HG03095 (cell line): ENCODE measurements around the gene NMUR2.

Source experiments
- ATAC-seq: cut with Tn5 transposase; IDR thresholded peaks from one replicate; pipeline ENCODE4 v1.9.1; 2021; ENCODE audit warnings: moderate library complexity; ENCODE audit not compliant: unreplicated experiment

NMUR2 gene

GRCh38 chr5:152372875-152373274, 32.2 kb downstream of the NMUR2 start:
- no peak for ATAC-seq

GRCh38 chr5:152369298-152369697, 35.8 kb downstream of the NMUR2 start:
- ATAC-seq, result no peak

- no peak for ATAC-seq
These were observed 37.5 kb downstream of the NMUR2 start for GRCh38 chr5:152367554-152367953.

DNA sequence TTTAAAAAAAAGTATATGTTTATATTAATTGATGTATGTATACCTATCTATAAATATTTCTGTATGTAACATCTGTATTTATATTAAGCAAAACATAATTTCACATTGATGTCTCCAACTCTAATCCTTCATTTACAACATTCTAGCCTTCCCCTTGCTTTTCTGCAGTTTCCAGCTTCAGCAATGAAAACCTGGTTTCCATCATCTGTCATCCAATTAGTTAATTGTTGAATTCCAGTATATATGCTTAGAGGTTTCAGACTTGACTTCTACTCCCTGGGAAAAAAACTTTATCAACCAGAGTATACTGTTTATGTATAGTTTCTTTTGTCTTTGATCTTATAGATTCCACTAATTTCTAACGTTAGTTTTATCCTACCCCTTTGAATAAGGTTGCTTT, 38.4 kb downstream of the NMUR2 start:
- ATAC-seq, result no peak

DNA sequence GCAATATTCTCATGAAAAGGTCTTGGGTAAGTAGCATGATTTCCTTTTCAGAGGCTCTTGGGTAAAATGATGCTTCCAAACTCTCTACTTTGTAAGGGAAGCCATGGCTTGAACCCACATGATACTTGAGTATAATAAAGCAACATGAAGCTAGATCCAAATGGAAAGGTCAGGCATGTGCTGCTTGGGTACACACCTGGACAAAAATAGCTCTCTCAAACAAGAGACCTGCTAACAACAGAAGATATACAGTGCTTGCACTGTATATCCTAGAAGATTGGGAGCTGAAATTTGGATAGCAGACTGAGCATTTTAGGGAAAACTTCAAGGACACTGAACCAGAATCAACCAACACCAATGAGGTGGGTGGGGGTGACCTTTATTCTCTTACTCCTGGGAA, 40.2 kb downstream of the NMUR2 start:
- ATAC-seq, result no peak

GRCh38 chr5:152364172-152364571, 40.9 kb downstream of the NMUR2 start:
- ATAC-seq, result no peak

GRCh38 chr5:152358861-152359568, 46.1 kb downstream of the NMUR2 start:
- ATAC-seq, result no peak

DNA sequence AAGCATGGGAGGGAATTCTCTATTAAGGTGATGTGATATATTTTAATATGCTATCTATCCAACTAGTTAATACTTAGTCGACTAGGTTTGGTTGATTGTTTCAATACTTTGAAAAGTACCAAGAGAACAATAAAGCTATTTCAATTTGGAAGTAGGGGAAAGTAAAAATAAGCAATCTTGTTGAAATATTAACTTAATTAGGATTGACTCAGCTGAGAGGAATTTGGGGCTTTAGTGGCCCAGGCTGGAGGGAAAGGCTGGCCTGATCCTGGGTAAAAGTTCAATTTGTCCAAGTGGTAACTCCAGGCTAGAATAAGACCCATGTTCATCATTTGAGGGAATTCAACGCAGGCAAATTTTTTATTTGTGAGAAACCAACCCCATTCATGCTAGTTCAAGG, 48.6 kb downstream of the NMUR2 start:
- ATAC-seq, result no peak

DNA sequence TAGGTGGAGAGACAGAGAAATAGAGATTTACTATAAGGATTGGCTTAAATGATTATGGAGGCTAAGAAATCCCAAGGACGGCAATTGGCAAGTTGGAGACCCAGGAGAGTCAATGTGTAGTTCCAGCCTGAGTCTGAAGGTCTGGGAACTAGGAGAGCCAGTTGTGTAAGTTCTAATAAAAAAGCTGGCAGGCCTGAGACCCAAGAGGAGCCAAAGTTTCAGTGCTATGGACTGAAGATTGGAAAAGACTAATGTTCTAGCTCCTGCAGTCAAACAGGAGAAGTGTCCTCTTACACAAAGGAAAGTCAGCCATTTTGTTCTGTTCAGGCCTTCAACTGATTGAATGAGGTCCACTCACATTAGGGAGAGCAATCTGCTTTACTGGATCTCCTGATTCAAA, 50.0 kb downstream of the NMUR2 start:
- ATAC-seq, result no peak

- no peak for ATAC-seq
These were observed 52.1 kb downstream of the NMUR2 start for GRCh38 chr5:152353001-152353400.

DNA sequence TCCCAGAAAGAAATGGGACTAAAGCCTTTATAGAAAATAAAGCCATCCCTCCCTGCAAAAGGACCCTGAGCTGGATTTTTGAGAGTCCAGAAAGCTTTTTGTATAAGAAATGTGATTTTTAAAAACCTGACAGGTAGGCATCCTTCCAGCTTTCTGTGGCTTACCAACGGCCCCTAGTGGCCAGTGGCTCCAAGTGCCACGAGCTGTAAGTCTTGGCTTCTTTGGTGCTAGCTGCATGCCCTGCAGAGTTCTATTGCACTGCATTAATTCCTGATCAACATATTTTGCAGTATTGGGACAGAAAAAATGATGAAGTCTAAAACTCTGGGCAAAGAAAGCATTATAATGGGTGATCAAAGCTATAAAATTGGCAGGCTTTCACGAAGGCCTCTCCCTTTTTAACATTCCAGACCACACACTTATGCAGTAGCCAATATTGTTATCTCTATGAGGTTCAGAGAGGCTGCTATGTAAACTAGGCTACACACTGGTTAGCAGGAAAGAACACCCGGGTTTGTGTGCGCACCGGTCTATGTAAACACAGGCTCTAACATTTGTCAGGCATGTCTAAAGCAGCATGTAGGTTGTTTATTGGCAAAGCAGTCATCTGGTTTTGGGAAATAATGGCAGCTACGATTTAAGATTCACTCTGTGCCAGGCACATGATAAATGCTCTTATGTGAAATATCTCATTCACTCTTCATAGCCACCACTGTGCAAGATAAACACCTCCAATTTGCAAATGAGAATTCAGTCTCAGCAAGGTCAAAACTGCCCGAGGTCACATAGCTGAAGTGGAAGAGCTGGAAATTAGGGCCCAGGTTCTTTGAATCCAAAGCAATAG, 55.2 kb downstream of the NMUR2 start:
- peak; percentile 84 for ATAC-seq
